Adrenal gland (tissue), 12 donors: ENCODE measurements around the gene TBC1D7. TPM values are rescaled to one million over a fixed set of nuclear protein-coding genes. Genes with fewer than 3 reads are reported as not detected.

Source experiments
- DNase-seq, 7 donors: peaks; one replicate each; pipeline ENCODE4 v3.0.0-alpha.2; 2019 to 2020
- H3K27ac ChIP-seq, 5 donors: fragments of 200-600 bp; sonication (generic) in 4 of 5; 1 replicate in 3 of 5; 2 replicates in 2 of 5; pipeline versions ENCODE4 v1.5.1 to v1.8.0; 2016 to 2020; ENCODE audit warnings: mild to moderate bottlenecking in 1 of 5
- H3K27me3 ChIP-seq: fragments of 200-600 bp; 2 replicates; pipeline ENCODE4 v1.8.0; 2021
- H3K36me3 ChIP-seq, 2 donors: fragments of 200-600 bp; replicated peaks in 1 of 2; 1 replicate in 1 of 2; 2 replicates in 1 of 2; pipeline versions ENCODE4 v1.5.1 to v1.8.0; 2018 to 2022
- H3K4me1 ChIP-seq, 2 donors: fragments of 200-600 bp; replicated peaks in 1 of 2; 1 replicate in 1 of 2; 2 replicates in 1 of 2; pipeline versions ENCODE4 v1.5.1 to v1.8.0; 2018 to 2021
- H3K4me3 ChIP-seq, 4 donors: fragments of 200-600 bp; sonication (generic) in 3 of 4; one replicate each; pipeline ENCODE4 v1.5.1; 2016 to 2018
- H3K9me3 ChIP-seq, 3 donors: fragments of 200-600 bp; sonication (generic) in 1 of 3; replicated peaks in 1 of 3; 1 replicate in 2 of 3; 2 replicates in 1 of 3; pipeline versions ENCODE4 v1.5.1 to v1.8.0; 2016 to 2021
- POLR2A ChIP-seq, 2 donors: fragments of 450-650 bp; IDR thresholded peaks; one replicate each; pipeline ENCODE4 v1.6.1; 2017; ENCODE audit warnings: antibody characterized with exemption in 2 of 2, mild to moderate bottlenecking in 2 of 2, moderate library complexity in 1 of 2
- WGBS, 4 donors: extraction: QIAGEN DNeasy Blood & Tissue Kit in 2 of 4; methylation state at CpG; one replicate each; pipeline versions ENCODE4 v1.1.5 to v1.1.7; 2013 to 2017; 5-methylcytosine and 5-hydroxymethylcytosine counted together
- intact Hi-C, 2 donors: fragments of 100-400 bp; cut with DNase I; formaldehyde crosslinking; loops; one replicate each; pipeline versions ENCODE4 v1.14.1 to v1.15.0; 2022 to 2023
- polyA plus RNA-seq, 3 donors: library from polyadenylated mRNA; stranded (reverse); fragments of 200-250 nt in 2 of 3; fragments of 350-450 nt in 1 of 3; fragmentation: Illumina TruSeq in 1 of 3; extraction: RNeasy Lipid Tissue Mini Kit (QIAGEN cat#74804) in 1 of 3; gene quantifications; one replicate each; pipeline ENCODE4 v1.2.3, GENCODE V29; 2013 to 2014
- total RNA-seq, 9 donors: library from RNA; depleted of rRNA in 4 of 9; stranded (reverse); fragments of >200 nt in 4 of 9; fragments of 120-200 nt in 1 of 9; fragmentation: NEBNext Ultra II Directional in 1 of 9; extraction: Animal tissue kit (Norgen Biotek cat#: 25700) in 1 of 9; gene quantifications; one replicate each; pipeline versions ENCODE4 v1.1.0 to v1.2.4, GENCODE V29; 2013 to 2023
- TF ChIP-seq, protein P1 (sequence below), 6 experiments: fragments of 450-650 bp in 4 of 6; fragments of 200-600 bp in 2 of 6; sonication (generic) in 1 of 6; IDR thresholded peaks; 1 replicate in 5 of 6; 2 replicates in 1 of 6; pipeline versions ENCODE4 v1.5.1 to v1.8.0; 2016 to 2021; ENCODE audit warnings: antibody characterized with exemption in 6 of 6, mild to moderate bottlenecking in 2 of 6, moderate library complexity in 1 of 6
- donor health status: healthy with polysubstance abuse.
- donor health status: Bipolar disorder and iron deficiency.
- donor health status: DM: yes; HTN: yes; CAD: no.
- donor health status: DM: no; HTN: no; CAD: no.
- donor health status: DM: no; HTN: no; CAD: no.
- donor health status: DM: yes; HTN: yes; CAD: no.

Gene TBC1D7
- total and polyA plus RNA-seq, 12 donors: 8.0 to 23.0 (median 12.4) TPM

DNA sequence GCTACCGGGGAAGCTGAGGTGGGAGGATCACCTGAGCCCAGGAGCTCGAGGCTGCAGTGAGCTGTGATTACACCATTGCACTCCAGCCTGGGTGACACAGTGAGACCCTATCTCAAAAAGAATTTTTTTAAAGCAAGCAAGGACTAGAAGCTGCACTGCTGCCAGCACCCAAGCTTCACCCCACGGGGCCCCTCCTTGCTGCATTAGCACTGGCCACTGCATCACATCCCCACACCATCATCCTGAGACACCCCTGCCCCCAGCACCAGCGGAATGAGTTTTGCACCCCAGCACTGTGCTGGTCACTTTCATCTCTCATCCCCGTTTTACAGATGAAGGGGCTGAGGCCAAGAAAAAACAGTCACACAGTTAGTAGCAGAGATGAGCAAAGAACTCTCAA is 30.9 kb downstream of the TBC1D7 start:
- peaks cover 0 to 2% of the 10 kb centered on the region in 2 donors for H3K4me1 ChIP-seq
- 91 to 96% (median 94%) methylated on average over 5 of the region's 5 CpGs for WGBS, 4 donors
- DNase-seq: no peak
- H3K36me3 ChIP-seq: peaks cover 0 to 7% of the 10 kb centered on the region in 2 donors
- intact Hi-C loops: no loop called here
- no peak overlapping the region for H3K27ac ChIP-seq
- no peaks in the 10 kb centered on the region for H3K27me3 ChIP-seq
- TF ChIP-seq, protein P1, sequence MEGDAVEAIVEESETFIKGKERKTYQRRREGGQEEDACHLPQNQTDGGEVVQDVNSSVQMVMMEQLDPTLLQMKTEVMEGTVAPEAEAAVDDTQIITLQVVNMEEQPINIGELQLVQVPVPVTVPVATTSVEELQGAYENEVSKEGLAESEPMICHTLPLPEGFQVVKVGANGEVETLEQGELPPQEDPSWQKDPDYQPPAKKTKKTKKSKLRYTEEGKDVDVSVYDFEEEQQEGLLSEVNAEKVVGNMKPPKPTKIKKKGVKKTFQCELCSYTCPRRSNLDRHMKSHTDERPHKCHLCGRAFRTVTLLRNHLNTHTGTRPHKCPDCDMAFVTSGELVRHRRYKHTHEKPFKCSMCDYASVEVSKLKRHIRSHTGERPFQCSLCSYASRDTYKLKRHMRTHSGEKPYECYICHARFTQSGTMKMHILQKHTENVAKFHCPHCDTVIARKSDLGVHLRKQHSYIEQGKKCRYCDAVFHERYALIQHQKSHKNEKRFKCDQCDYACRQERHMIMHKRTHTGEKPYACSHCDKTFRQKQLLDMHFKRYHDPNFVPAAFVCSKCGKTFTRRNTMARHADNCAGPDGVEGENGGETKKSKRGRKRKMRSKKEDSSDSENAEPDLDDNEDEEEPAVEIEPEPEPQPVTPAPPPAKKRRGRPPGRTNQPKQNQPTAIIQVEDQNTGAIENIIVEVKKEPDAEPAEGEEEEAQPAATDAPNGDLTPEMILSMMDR (IDR thresholded peaks at IDR 0.05): no peak
- TF ChIP-seq POLR2A (IDR thresholded peaks at IDR 0.05): no peak
- no peaks in the 10 kb centered on the region for H3K9me3 ChIP-seq
- no peak overlapping the region for H3K4me3 ChIP-seq

GRCh38 chr6:13296536-13296997 is 31.8 kb downstream of the TBC1D7 start:
- 94 to 96% (median 96%) methylated on average over 9 of the region's 9 CpGs for WGBS, 4 donors
- no peak overlapping the region for H3K27ac ChIP-seq
- no peaks in the 10 kb centered on the region for H3K4me1 ChIP-seq
- H3K36me3 ChIP-seq: peaks cover 0 to 7% of the 10 kb centered on the region in 2 donors
- no peaks in the 10 kb centered on the region for H3K27me3 ChIP-seq
- no peak for DNase-seq
- intact Hi-C loops: no loop called here
- TF ChIP-seq POLR2A (IDR thresholded peaks at IDR 0.05): no peak
- H3K4me3 ChIP-seq: no peak overlapping the region
- H3K9me3 ChIP-seq: no peaks in the 10 kb centered on the region

DNA sequence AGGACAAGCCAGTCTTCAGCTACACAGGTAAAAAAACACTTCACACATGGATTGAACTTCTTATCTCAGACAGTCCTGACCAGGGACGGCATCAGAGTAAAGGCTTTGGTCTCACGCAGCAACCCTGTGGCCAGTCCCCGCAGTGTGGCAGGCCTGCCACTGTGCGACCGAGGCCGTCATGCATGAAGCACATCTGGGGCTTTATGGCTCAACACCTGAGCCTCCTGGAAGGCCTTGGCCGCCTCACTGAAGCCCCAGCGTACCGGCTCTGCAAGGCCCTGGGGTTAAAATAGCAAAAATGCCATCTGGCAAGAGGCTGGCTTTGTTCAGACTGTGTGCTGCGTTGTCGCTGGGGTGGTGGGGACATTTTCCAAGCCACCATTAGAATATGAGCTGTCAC is 32.8 kb downstream of the TBC1D7 start:
- H3K27me3 ChIP-seq: no peaks in the 10 kb centered on the region
- DNase-seq: no peak
- intact Hi-C loops: no loop called here
- H3K4me3 ChIP-seq: no peak overlapping the region
- TF ChIP-seq POLR2A (IDR thresholded peaks at IDR 0.05): no peak
- TF ChIP-seq, protein P1 (IDR thresholded peaks at IDR 0.05): no peak
- no peak overlapping the region for H3K27ac ChIP-seq
- WGBS, 4 donors: 90 to 100% (median 95%) methylated on average over 2 to 11 of the region's 11 CpGs
- no peaks in the 10 kb centered on the region for H3K9me3 ChIP-seq
- H3K36me3 ChIP-seq: peaks cover 0 to 7% of the 10 kb centered on the region in 2 donors
- H3K4me1 ChIP-seq: no peaks in the 10 kb centered on the region

DNA sequence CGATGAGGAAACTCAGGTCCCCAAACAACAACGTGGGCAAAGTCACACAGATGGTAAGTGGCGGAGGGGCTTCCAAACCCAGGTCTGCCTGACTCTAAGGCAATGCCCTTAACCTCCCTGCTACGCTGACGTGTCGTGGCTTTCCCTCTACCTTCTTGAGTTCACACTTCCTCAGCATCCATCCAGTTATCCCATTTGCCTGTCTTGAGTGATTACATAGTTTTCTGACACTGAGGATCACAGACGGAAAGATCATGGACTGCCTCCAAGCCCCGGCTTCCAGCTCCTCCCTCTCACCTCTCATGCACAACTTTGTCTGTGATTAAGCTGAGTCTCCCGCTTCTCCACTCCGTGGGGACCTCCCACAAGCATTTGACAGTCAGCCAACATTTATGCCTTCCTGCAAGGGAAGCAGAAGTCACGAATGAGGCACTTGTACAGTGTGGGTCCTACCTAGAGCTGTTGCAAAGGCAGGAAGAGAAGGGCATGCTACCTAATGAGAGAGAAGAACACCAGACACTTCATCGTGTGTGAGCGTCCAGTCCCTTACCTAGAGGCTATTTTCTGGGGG is 33.8 kb downstream of the TBC1D7 start:
- Histone ChIP-seq H3K27ac (no peak overlapping the region), H3K4me1 (no peaks in the 10 kb centered on the region), H3K36me3 (peaks cover 0 to 7% of the 10 kb centered on the region in 2 donors), H3K9me3 (no peaks in the 10 kb centered on the region), H3K4me3 (no peak overlapping the region), H3K27me3 (no peaks in the 10 kb centered on the region)
- TF ChIP-seq, protein P1 (IDR thresholded peaks at IDR 0.05): no peak
- no peak for TF ChIP-seq POLR2A (IDR thresholded peaks at IDR 0.05)
- DNase-seq: no peak
- 73 to 80% (median 77%) methylated on average over 11 to 13 of the region's 13 CpGs for WGBS, 4 donors
- intact Hi-C loops: no loop called here

DNA sequence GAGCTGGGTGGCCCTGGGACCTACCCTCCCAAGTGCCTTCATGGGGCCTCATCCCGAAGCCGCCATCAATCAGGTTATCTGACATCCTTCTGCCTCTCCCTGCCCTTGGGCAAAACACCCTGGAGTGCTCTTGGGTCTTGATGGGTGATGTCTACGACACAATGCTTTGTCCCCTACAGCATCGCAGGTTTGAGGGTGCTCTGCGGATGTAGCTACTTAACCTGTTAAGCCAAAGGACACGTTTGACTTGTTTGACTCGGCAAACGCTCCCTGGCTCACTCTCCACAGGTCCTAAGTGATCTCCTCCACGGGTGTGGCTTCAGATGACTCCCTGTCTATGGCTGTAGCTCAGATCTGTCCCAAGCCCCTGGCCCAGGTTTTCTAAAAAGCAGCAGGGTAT is 35.6 kb downstream of the TBC1D7 start:
- Histone ChIP-seq H3K27me3 (no peaks in the 10 kb centered on the region), H3K9me3 (no peaks in the 10 kb centered on the region), H3K36me3 (peaks cover 0 to 7% of the 10 kb centered on the region in 2 donors), H3K27ac (no peak overlapping the region), H3K4me3 (no peak overlapping the region), H3K4me1 (no peaks in the 10 kb centered on the region)
- intact Hi-C loops: no loop called here
- no peak for TF ChIP-seq POLR2A (IDR thresholded peaks at IDR 0.05)
- TF ChIP-seq, protein P1 (IDR thresholded peaks at IDR 0.05): no peak
- 90 to 94% (median 93%) methylated on average over 8 to 9 of the region's 9 CpGs for WGBS, 4 donors
- peak in 1 of 7 donors; percentile 35 for DNase-seq
